NCI-H226 (cell line): ENCODE measurements around the gene ZIK1.

Source experiments
- DNase-seq: peaks from one replicate; pipeline ENCODE4 v3.0.0-alpha.2; 2015

Gene ZIK1

DNA sequence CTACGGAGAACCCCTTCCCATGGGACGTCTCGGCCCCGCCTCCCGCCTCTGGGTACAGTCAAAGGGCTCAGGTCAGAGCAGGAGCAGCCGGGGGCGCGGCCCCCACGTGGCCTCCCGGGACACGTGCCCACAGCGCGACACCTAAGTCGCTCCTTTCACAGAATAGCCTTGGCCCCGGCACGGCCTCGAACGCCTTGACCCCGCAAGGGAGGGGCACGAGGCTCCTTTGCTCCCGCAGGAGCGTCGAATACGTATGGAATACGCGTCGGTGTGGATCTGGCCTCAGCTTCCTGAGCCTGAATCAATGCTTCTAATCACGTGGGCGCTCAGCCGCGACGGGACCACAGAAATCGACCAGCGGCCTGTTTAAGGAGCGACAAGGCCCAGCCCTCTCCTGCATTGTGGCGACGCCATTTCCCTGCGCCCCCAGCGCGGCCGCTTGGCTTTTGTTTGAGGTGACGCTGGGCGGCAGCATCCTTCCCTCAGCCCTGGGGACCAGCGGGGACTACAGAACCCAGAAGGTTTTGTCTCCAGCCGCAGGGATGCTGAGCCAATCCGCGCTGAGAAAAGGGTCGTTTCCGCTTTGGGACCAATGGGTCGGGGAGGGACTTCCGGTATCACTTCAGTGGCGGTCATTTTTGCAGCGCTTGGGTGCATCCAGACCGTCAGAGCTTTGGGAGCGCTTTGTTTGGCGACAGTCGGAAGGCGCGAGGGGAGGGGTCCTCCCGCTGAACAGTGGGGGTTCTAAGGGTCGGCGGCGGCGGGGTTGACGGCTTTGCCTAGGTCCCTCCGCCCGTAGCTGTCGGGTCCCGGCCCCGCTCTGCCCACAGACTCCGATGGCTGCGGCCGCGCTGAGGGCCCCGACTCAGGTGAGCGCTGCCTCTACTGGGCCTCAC lies at the start of gene ZIK1:
Gene ZIK1, plus strand, starts transcription at position 625 of the 896 bp plus-strand sequence. Its CDS starts 212 bp downstream, at position 837.
- DNase-seq, result no peak

- DNase-seq, result no peak
Observed at GRCh38 chr19:57537953-57538547, 45.9 kb upstream of the ZIK1 start.

- DNase-seq, result no peak
Observed at GRCh38 chr19:57546513-57546912, 37.4 kb upstream of the ZIK1 start.

GRCh38 chr19:57552432-57552831 lies 31.5 kb upstream of the ZIK1 start:
- no peak for DNase-seq

GRCh38 chr19:57557659-57558058 lies 26.3 kb upstream of the ZIK1 start:
- no peak for DNase-seq

- DNase-seq, result no peak
Observed at GRCh38 chr19:57558525-57558924, 25.4 kb upstream of the ZIK1 start.

DNA sequence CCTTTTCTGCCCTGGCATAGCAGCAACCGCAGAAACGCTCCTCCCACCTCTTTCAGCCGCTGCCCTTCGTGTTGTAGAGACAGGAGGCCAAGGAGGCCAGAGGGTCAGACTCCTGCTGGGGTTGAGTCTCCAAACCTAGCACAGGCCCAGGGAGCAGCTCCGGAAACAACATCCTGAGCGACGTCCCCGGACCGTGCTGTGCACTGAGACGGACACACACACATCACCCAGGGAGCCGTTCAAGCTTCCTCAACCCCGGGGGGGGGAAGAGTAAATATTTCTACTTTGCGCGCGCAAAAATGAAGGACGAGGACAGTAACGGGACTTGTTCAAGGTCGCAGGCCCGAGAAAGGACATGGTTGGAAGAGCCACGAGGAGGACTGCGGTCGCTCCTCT lies 24.9 kb upstream of the ZIK1 start:
- peak; percentile 53 for DNase-seq

- peak; percentile 82 for DNase-seq
Observed at GRCh38 chr19:57559404-57560025, 24.4 kb upstream of the ZIK1 start, which contains the start of gene ZNF550. ZNF550 (minus strand) TSS chr19:57559863; CDS start chr19:57559682, 181 bp downstream.

- peak; percentile 88 for DNase-seq
Observed at GRCh38 chr19:57560049-57560491, 23.9 kb upstream of the ZIK1 start.

GRCh38 chr19:57563547-57563946 lies 20.4 kb upstream of the ZIK1 start:
- DNase-seq, result no peak

- no peak for DNase-seq
Observed at GRCh38 chr19:57566396-57567265, 17.3 kb upstream of the ZIK1 start.

DNA sequence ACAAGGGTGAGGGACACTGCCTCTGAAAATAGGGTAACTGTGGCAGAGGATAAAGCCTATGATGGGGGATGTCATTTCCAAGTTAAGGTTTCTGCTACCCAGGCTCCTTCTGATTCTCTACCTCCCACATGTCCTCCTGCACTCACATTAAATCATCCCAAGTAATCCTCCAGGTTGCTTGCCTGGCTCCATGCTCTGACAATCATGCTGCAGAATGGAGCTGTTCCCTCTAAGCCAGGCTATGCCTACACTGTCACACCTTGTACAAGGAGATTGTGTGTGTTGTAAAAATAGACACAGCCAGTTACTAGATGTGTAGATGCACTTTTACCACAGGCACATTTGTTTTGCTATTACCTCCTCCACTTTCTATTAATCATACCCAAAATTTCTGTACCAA lies 13.2 kb upstream of the ZIK1 start:
- DNase-seq, result no peak

DNA sequence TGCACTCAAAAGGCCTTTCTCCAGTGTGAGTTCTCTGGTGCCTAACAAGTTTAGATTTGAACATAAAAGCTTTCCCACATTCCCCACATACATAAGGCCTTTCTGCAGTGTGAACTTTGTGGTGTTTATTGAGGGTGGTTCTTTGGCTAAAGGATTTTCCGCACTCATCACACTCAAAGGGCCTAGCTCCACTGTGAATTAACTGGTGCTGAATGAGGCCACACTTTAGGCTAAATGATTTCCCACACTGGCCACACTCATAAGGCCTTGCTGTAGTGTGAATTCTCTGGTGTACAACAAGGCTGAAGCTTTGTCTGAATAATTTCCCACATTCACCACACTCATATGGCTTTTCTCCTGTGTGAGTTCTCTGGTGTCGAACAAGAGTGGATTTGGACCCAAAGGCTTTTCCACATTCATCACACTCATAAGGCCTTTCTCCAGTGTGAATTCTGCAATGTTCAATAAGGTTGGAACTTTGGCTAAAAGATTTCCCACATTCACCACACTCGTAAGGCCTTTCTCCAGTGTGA lies 11.5 kb upstream of the ZIK1 start:
- DNase-seq, result no peak

GRCh38 chr19:57576661-57577060 lies 7.3 kb upstream of the ZIK1 start:
- no peak for DNase-seq

- peak; percentile 100 for DNase-seq
Observed at GRCh38 chr19:57578487-57579205, 5.3 kb upstream of the ZIK1 start, which contains the start of gene ZNF416. ZNF416 (minus strand) TSS chr19:57578911; CDS start chr19:57578704, 207 bp downstream.

- no peak for DNase-seq
Observed at GRCh38 chr19:57583104-57583520, 833 bp upstream of the ZIK1 start.

DNA sequence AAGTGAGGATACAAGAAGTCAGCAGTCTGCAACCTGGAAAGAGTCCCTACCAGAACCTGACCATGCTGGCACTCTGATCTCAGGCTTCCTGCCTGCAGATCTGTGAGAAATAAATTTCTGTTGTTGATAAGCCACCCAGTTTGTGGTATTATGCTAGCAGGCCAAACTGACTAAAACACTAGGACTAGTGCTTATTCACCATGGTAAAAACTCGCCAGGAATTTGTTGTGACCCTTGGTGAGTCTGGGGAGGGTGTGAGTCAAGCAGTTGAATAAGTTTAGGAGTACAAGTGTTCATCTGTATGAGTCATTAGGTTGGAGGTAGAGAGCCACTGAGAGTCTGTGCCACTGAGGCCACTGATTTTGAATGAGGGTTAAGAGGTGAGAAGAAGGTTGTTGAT lies 3.6 kb downstream of the ZIK1 start:
- DNase-seq, result peak; percentile 100

DNA sequence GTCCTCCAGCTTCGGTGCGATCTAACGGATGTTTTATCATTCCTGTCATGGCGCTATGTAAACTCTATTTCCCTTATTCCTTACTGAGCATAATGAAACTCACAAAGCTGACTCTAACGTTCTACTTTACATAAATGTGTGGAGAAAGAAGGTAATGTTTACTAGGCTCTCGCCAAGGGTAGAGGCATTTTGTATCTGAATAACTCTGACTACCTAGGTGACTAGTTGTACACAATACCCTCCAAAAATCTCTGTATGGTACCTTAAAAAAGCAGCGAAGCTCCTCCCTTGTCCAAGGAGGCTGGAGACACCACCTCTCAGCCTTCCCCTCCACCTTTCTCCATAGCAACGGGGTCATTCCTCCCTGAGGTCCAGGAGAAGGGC lies 15.4 kb downstream of the ZIK1 start:
- no peak for DNase-seq

DNA sequence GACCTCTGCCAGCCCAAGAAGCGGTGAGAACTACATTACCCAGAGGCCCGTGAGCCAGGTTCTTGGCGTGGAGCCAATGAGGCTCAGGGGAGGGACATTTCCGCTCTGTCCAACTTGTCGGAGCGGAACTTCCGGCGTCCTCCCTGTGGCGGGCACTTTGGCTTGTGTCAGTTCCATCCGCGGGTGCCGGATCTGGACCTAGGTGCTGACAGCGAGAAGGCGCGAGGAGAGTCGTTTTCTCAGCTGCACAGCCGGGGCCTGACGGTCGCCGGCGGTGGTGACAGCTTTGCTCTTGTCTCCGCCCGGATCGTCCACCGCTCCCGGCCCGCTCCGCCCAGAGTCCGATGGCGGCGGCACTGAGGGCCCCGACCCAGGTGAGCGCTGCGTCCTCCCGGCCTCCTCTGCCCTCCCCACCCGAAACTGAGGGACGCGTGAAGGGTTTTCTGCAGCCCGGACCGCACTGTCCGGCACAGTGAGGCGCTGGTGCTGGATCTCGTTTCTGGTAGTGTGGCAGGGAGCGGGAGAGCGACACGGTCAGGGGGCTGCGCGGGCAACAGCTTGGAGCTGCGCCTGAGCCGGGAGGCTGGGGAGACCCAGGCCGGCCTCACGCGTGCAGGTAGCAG lies 15.9 kb downstream of the ZIK1 start, which contains the start of gene ZNF530:
Gene ZNF530, plus strand, starts transcription at position 125 of the 623 bp plus-strand sequence. CDS start 4,461 bp downstream, outside the sequence.
- DNase-seq, result peak; percentile 95

GRCh38 chr19:57606931-57607330 lies 23.0 kb downstream of the ZIK1 start:
- no peak for DNase-seq

DNA sequence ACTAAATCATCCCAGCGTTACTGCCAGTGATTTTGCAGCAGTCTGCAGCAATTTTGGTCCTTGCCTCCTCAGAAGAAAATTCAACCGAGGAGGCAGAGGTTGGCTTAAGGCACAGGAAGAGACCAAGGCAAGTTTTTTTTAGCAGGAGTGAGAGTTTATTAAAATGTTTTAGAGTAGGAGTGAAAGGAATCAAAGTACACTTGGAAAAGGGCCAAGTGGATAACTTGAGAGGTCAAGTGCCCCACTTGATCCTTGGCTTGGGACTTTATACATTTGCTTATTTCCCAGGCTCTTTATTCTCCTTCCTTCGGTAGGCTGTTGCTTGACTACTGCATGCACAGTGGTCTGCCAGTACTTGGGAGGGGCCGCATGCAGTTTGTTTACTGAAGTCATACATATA lies 27.2 kb downstream of the ZIK1 start:
- no peak for DNase-seq
